Omental fat pad (tissue), 4 donors: ENCODE results near the gene PROB1. TPM values are rescaled to one million over a fixed set of nuclear protein-coding genes. Genes with fewer than 3 reads are reported as not detected.
"Not testable (repeated sequence)": the region's sequence is repeated elsewhere in the genome, so short reads cannot be mapped to it uniquely, and the experiment has no call there.

ENCODE experiments used
- ATAC-seq: fragments of 150-250 bp; one replicate; pipeline ENCODE4 v1.9.1; 2016; ENCODE audit warnings: mild to moderate bottlenecking, moderate library complexity; ENCODE audit not compliant: low FRiP score
- DNase-seq: peaks from one replicate; pipeline ENCODE4 v3.0.0-alpha.2; 2019; ENCODE audit warnings: low spot score
- CTCF ChIP-seq, 3 donors: fragments of 450-650 bp; IDR thresholded peaks; one replicate each; pipeline ENCODE4 v1.5.1; 2016 to 2017; ENCODE audit warnings: antibody characterized with exemption in 3 of 3, mild to moderate bottlenecking in 3 of 3, moderate library complexity in 2 of 3
- total RNA-seq, 4 donors: library from RNA; depleted of rRNA; stranded (reverse); fragments of >200 nt; gene quantifications; one replicate each; pipeline ENCODE4 v1.1.0, GENCODE V29; 2016

PROB1 gene
- total RNA-seq, 4 donors from 2014 or later = 0.46 to 2.0 (median 1.2) TPM

DNA sequence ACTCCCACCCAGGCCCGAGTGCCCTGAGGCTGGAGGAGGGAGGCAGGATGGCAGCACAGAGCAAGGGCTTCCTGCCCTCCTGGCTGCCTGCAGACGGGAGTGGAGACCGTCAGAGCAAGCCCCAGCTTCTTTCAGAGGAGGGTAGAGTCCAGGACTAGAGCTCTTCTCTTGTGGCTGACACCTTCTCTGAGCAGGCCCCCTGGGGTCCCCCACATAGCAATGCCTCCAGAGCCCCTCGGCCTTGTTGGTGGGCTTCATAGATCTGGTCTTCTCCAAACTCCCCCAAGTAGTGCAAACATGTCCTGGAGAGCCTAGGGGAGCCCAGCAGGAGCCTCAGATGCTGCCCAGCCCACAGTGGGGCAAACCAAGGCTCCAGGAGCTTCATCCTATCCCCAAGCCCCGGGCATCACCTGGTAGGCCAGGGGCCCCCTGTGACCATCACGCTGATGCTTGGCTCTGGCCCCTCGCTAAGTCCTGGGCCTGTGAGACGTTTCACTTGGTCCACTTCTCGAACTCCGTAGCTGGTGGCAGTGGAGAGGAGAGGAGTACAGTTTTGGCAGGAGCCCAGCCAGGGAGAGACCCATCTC lies 7.2 kb downstream of the PROB1 start:
- DNase-seq (no peak), ATAC-seq (no peak)
- TF ChIP-seq CTCF (IDR thresholded peaks at IDR 0.05) = no peak

GRCh38 chr5:139386956-139387355 lies 7.9 kb downstream of the PROB1 start:
- not testable (repeated sequence) for ATAC-seq, DNase-seq

DNA sequence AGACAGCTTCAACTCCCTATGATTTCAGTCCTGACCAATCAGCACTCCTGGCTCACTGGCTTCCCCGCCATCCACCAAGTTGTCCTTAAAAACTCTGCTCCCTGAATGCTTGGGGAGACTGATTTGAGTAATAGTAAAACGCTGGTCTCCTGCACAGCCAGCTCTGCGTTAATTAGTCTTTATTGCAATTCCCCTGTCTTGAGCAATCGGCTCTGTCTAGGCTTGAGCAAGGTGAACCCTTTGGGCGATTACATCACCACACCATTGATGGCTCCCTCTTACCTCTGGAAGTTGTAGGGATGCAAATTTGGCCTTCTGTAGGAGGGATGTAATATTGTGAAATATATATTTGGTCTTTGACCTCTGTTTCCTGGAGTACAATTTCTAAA lies 8.9 kb downstream of the PROB1 start:
- no peak for TF ChIP-seq CTCF (IDR thresholded peaks at IDR 0.05)
- no peak for ATAC-seq
- DNase-seq = no peak

- ATAC-seq (no peak), DNase-seq (no peak)
- no peak for TF ChIP-seq CTCF (IDR thresholded peaks at IDR 0.05)
Measured at GRCh38 chr5:139385061-139386049, 9.5 kb downstream of the PROB1 start.

GRCh38 chr5:139384591-139385051 lies 10.3 kb downstream of the PROB1 start:
- DNase-seq = no peak
- TF ChIP-seq CTCF (IDR thresholded peaks at IDR 0.05) = no peak
- no peak for ATAC-seq

GRCh38 chr5:139383993-139384590 lies 10.8 kb downstream of the PROB1 start:
- DNase-seq = no peak

More at GRCh38 chr5:139383993-139384590, 10.8 kb downstream of the PROB1 start:
- ATAC-seq = no peak
- no peak for TF ChIP-seq CTCF (IDR thresholded peaks at IDR 0.05)
